OCI-LY1 (cell line): ENCODE results near the gene DPH3.

ENCODE experiments used
- H2AFZ ChIP-seq: fragments of 200-600 bp; sonication (generic), shearing (Covaris generic); 2 replicates; pipeline ENCODE4 v1.6.0; 2014; ENCODE audit warnings: antibody characterized with exemption, mild to moderate bottlenecking, low read length
- H3F3A ChIP-seq: fragments of 200-600 bp; sonication (generic), shearing (Covaris generic); 2 replicates; pipeline ENCODE4 v1.6.0; 2014; ENCODE audit warnings: mild to moderate bottlenecking, antibody characterized with exemption, low read length, moderate library complexity; ENCODE audit not compliant: insufficient read depth
- H3K27ac ChIP-seq: fragments of 200-600 bp; sonication (generic); 2 replicates; pipeline ENCODE4 v1.5.1; 2014; ENCODE audit warnings: low read length, mixed run types, mild to moderate bottlenecking, low read depth; ENCODE audit not compliant: poor library complexity, severe bottlenecking
- H3K27me3 ChIP-seq: fragments of 200-600 bp; sonication (generic); 2 replicates; pipeline ENCODE4 v1.6.0; 2014; ENCODE audit warnings: antibody characterized with exemption, mild to moderate bottlenecking, low read length, moderate library complexity; ENCODE audit not compliant: insufficient read depth
- H3K36me3 ChIP-seq: fragments of 200-600 bp; sonication (generic); 2 replicates; pipeline ENCODE4 v1.6.1; 2014; ENCODE audit warnings: mild to moderate bottlenecking, antibody characterized with exemption, low read length, moderate library complexity, mixed read lengths; ENCODE audit not compliant: insufficient read depth
- H3K4me1 ChIP-seq: fragments of 200-600 bp; sonication (generic); 2 replicates; pipeline ENCODE4 v1.5.1; 2014; ENCODE audit warnings: mild to moderate bottlenecking, low read length, moderate library complexity; ENCODE audit not compliant: insufficient read depth, severe bottlenecking
- H3K4me2 ChIP-seq: fragments of 200-600 bp; sonication (generic), shearing (Covaris generic); 2 replicates; pipeline ENCODE4 v1.6.1; 2014; ENCODE audit warnings: low read length
- H3K4me3 ChIP-seq: fragments of 200-600 bp; sonication (generic); 2 replicates; pipeline ENCODE4 v1.5.1; 2014; ENCODE audit warnings: low read length, low read depth, mild to moderate bottlenecking, mixed read lengths; ENCODE audit not compliant: poor library complexity, severe bottlenecking
- H3K79me2 ChIP-seq: fragments of 200-600 bp; shearing (Covaris generic); 2 replicates; pipeline ENCODE4 v1.6.1; 2016; ENCODE audit warnings: mixed run types, low read length, mixed read lengths; ENCODE audit not compliant: insufficient read depth
- H3K9ac ChIP-seq: fragments of 200-600 bp; sonication (generic), shearing (Covaris generic); 2 replicates; pipeline ENCODE4 v1.6.1; 2014; ENCODE audit warnings: mild to moderate bottlenecking, low read length, mixed read lengths
- H3K9me2 ChIP-seq: fragments of 200-600 bp; sonication (generic), shearing (Covaris generic); 2 replicates; pipeline ENCODE4 v1.6.1; 2014; ENCODE audit warnings: low read depth, mild to moderate bottlenecking, low read length, mixed read lengths
- H3K9me3 ChIP-seq: fragments of 200-600 bp; shearing (Covaris generic); 2 replicates; pipeline ENCODE4 v1.6.1; 2014; ENCODE audit warnings: low read length, mixed read lengths
- H4K20me1 ChIP-seq: fragments of 200-600 bp; sonication (generic), shearing (Covaris generic); 2 replicates; pipeline ENCODE4 v1.6.0; 2016; ENCODE audit warnings: mild to moderate bottlenecking, low read length; ENCODE audit not compliant: insufficient read depth
- EZH2 ChIP-seq: fragments of 200-600 bp; sonication (generic), shearing (Covaris generic); IDR thresholded peaks from 2 replicates; pipeline ENCODE4 v1.8.0; 2017; ENCODE audit warnings: borderline replicate concordance, mixed run types, mild to moderate bottlenecking, antibody characterized with exemption, low read length, moderate library complexity, mixed read lengths
- TF ChIP-seq, protein P1 (sequence below): fragments of 200-600 bp; sonication (generic), shearing (Covaris generic); IDR thresholded peaks from 2 replicates; pipeline ENCODE4 v1.5.1; 2017; ENCODE audit warnings: mild to moderate bottlenecking, antibody characterized with exemption, low read length, moderate library complexity, mixed read lengths

DPH3 gene

DNA sequence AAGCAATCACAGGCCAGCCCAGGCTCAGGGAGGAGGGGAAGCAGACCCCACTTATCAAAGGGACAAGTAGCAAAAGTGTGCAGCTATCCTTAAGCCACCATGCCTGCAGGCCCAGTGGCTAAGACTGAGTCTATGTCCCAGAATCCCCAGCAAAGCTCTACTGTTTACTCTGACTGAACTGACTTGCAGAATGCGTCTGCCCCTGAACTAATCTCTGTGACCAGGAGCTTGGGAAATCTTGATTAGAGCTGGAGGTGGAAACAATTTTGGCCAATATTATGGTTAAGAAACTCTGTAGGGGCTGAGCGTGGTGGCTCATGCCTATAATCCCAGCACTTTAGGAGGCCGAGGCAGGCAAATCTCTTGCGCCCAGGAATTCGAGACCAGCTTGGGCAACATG, 22.6 kb downstream of the DPH3 start:
- no peaks in the 10 kb centered on the region for H4K20me1 ChIP-seq
- no peaks in the 10 kb centered on the region for H3K9me2 ChIP-seq
- no peaks in the 10 kb centered on the region for H3K79me2 ChIP-seq
- no peak overlapping the region for H3K9ac ChIP-seq
- no peak overlapping the region for H3K4me3 ChIP-seq
- H3K4me2 ChIP-seq, result no peak overlapping the region
- no peaks in the 10 kb centered on the region for H3F3A ChIP-seq
- no peaks in the 10 kb centered on the region for H3K36me3 ChIP-seq
- no peaks in the 10 kb centered on the region; the same call in 1 of the 2 replicates for H3K27me3 ChIP-seq
- no peaks in the 10 kb centered on the region for H3K4me1 ChIP-seq
- no peak overlapping the region for H2AFZ ChIP-seq
- H3K27ac ChIP-seq, result no peak overlapping the region
- no peak for TF ChIP-seq EZH2
- TF ChIP-seq, protein P1, sequence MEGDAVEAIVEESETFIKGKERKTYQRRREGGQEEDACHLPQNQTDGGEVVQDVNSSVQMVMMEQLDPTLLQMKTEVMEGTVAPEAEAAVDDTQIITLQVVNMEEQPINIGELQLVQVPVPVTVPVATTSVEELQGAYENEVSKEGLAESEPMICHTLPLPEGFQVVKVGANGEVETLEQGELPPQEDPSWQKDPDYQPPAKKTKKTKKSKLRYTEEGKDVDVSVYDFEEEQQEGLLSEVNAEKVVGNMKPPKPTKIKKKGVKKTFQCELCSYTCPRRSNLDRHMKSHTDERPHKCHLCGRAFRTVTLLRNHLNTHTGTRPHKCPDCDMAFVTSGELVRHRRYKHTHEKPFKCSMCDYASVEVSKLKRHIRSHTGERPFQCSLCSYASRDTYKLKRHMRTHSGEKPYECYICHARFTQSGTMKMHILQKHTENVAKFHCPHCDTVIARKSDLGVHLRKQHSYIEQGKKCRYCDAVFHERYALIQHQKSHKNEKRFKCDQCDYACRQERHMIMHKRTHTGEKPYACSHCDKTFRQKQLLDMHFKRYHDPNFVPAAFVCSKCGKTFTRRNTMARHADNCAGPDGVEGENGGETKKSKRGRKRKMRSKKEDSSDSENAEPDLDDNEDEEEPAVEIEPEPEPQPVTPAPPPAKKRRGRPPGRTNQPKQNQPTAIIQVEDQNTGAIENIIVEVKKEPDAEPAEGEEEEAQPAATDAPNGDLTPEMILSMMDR, result no peak
- H3K9me3 ChIP-seq, result no peaks in the 10 kb centered on the region

DNA sequence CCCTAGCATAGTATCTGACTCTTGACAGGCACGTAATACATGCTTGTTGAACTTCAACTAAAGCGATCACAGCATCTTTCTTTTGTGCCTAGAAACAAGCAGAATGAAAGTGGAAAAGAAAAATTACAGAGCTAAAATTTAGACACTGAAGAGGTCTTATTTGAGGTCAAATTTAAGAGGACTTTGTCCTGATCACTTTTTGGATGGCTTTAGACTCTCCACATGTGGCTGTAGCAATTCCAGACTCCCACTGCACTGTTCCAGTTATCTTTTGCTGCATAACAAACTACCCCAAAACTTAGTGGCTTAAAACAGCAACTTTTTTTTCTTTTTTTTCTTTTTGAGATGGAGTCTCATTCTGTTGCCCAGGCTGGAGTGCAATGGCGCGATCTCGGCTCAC, 23.5 kb downstream of the DPH3 start:
- H4K20me1 ChIP-seq, result no peaks in the 10 kb centered on the region

DNA sequence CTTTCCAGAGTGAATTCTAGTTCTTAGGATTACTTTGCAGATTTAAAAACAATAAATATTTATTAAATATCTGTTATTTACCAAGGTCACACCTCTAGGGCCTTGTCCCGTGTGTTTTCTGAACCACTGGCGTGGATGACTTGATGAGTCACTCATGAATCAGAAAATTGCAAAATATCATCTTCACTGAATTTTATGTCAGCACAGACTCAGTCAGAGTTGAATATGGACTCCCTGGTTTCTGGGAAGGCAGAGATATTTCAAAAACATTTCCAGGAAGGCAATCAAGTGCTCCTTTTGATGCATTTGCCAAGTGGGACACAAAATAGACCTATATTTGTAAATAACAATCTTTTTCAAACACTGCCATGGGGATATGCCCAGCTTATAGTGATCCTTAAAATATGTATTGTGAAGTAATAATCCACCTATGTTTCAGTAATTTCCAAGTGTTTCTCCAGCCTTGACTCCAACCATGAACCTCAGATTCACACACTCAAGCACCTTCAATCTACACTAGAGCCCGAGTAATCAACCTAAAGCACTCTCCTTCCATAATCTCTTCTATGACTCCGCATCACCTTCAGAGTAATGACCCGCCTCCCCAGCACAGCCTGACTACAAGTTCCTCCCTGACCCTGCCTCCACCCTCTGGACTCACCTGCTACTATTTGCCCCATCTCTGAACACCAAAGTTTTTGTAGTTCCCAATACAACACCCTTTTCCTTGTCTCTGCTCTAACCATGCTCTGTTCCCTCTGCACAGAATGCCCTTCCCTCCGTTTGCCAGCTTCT, 24.3 kb downstream of the DPH3 start:
- Histone ChIP-seq H3K27ac (no peak overlapping the region), H3K9me2 (no peaks in the 10 kb centered on the region), H3K36me3 (no peaks in the 10 kb centered on the region), H4K20me1 (no peaks in the 10 kb centered on the region), H3K4me1 (no peaks in the 10 kb centered on the region), H3F3A (no peaks in the 10 kb centered on the region), H3K9ac (no peak overlapping the region), H3K4me2 (no peak overlapping the region), H3K9me3 (no peaks in the 10 kb centered on the region), H3K27me3 (no peaks in the 10 kb centered on the region; the same call in 1 of the 2 replicates), H3K4me3 (no peak overlapping the region), H3K79me2 (no peaks in the 10 kb centered on the region), H2AFZ (no peak overlapping the region)
- TF ChIP-seq EZH2, result no peak
- TF ChIP-seq, protein P1, result no peak

More for the DNA sequence above, 23.5 kb downstream of the DPH3 start:
- TF ChIP-seq EZH2, result no peak
- TF ChIP-seq, protein P1, result no peak
- Histone ChIP-seq H3K9me3 (no peaks in the 10 kb centered on the region), H3F3A (no peaks in the 10 kb centered on the region), H3K27me3 (no peaks in the 10 kb centered on the region; the same call in 1 of the 2 replicates), H3K9me2 (no peaks in the 10 kb centered on the region), H3K4me2 (no peak overlapping the region), H3K9ac (no peak overlapping the region), H3K4me3 (no peak overlapping the region), H3K79me2 (no peaks in the 10 kb centered on the region), H3K27ac (no peak overlapping the region), H2AFZ (no peak overlapping the region), H3K4me1 (no peaks in the 10 kb centered on the region), H3K36me3 (no peaks in the 10 kb centered on the region)
